NCI-H1092 (cell line): ENCODE measurements around the gene ASIP.

ENCODE experiments used
- DNase-seq: peaks from one replicate; lab custom pipeline; 2025; lab: John Stamatoyannopoulos, UW

Gene ASIP

DNA sequence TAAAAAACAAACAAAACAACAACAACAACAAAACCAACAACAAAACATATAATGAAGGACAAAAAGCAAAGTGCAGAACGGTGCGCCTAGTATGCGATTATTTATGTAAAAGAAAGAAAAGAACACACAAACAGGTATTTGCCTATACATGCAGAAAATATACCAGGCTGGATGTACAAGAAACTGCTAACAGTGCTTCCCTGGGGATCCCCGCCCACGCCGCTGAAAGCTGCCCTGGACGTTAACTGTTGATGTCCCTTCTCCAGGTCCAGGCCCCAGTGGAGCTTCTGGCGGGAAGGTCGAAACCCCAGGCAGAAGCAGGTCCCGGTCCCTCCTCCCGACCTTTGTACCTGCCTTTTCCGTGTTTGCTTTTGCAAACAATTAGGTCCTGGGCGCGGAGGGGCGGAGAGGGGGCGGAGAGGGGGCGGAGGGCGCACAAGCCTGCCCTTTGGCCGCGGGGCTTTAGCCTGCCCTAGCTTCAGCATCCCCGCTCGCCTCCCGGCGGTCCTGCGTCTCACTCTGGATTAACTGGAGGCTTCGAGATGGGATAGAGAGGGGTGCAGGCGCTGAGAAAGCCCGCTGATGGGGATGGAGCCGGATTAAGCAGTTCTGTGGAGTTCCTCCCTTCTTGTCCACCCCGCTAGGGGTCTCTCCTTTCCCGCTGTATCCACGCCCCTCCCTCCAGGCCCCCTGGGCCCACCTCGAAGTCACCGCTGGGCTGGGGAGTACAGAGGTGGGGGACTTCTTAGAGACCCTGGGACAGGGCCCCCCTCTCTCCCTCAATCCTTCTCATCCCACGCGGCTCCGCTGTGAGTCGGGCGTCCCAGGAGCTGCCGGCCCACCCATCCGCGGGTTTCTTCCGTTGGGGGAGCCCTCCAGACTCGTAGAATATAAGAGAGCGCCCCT is 70.1 kb downstream of the ASIP start:
- DNase-seq = no peak

DNA sequence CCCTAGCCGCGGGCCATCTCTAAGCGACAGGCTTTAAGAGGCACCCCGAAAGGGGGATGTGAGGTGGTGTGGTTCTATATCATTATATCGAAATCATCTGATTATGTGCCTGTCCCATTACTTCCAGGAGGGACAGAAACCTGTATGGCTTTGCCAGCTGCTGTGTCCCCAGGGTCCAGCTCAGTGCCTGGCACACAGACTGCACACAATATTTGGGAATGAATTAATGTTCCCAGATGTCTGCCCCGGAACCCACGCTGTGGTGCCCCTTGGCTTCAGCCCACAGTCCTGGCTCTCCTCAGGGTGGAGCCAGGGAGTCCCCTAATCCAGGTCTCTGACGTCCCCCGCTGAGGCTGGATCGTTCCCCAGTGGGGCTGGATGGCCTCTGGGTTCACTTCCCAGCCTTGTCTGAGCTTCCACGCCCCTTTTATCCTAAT is 70.8 kb downstream of the ASIP start:
- no peak for DNase-seq

DNA sequence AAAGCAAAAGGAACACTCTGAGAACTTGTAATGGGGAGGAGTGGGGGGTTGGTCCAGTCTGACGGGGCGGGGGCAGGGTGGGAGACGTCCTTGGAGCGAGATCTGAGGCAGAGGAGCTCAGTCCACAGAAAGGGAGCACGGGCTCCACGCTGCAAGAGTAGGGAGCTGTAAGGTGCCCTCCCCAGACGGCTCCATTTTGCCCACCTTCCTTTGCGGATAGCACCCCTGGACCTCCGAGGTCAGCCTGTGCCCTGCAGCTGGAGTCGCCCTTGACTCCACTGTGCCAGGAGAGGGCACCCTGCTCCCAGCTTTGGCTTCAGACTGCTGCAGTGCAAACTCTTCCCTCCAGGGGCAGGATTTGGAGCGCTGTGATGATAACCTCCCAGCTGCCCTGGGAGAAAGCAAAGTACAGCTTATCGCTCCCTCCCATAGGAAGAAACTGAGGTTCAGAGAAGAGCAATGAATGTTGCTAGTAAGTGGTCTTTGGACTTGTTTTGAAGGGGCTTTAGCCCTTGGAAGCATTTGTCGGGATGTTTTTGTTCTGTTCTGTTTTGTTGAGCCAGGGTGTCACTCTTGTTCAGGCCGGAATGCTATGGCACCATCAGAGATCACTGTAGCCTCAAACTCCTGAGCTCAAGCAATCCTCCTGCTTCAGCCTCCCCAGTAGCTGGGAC is 71.5 kb downstream of the ASIP start:
- peak; percentile 88 for DNase-seq

DNA sequence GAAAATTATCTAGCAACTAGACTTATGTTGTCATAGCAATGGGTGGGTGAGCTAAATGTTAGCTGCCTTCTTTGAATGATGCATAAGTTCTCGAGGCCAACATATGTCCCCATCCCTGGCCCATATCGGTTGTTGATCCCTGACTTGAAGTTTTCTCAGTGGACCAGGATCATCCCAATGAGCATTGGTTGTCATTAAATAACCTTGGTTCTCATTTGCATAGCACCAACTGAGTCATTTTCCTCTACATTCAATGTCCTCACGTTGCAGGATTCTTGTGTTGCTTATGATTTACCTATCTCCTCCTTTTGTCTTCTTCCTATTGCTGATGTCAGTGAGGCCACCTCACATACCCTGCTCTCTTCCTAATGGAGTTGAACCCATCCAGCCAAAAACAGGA is 74.0 kb downstream of the ASIP start:
- no peak for DNase-seq

DNA sequence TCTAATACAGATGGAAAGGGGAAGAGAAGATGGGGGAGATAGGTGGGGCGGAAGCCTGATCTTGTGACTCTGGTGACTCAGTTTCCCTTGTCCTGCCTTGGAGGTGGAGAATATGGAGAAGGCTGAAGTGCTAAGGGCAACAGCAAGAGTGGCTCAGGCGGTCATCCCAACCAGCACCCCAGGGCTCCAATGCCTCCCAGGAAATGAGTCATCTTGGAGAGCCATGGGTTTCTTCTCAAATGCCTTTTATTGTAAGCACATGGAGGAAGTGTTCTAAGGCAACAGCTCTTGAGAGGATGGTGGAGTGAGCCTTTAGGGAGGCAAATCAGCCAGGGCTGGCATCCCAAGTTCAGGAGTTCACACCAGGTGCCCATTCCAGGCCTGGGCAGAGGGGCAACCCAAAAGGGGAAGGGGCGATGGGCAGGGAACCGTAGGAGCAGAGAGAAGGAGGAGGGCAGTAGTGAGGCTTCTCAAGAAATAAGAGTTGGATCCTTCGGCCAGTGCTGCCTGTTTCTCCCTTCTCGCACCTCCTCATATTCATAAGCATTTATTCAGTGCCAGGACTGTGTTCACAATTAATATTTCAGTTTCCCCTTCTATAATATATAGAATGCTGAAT is 75.1 kb downstream of the ASIP start:
- no peak for DNase-seq
